Endothelial cell of umbilical vein (primary cell): ENCODE measurements around the gene ABCC10. TPM values are rescaled to one million over a fixed set of nuclear protein-coding genes. Genes with fewer than 3 reads are reported as not detected.

Experiments
- BruUV-seq: library from RNA; stranded (reverse); fragments of 400-500 nt; replicated peaks from 2 replicates; lab custom pipeline; 2021; lab: Mats Ljungman, UMichigan
- CTCF ChIA-PET: fragments of 300-600, 350-600 bp; sonication (Branson Sonifier 250); formaldehyde crosslinking; loops from one replicate; lab custom pipeline; 2021; ENCODE audit warnings: antibody characterized with exemption, inconsistent platforms; lab: Charles Lee
- POLR2A ChIA-PET: fragments of 300-600, 350-600 bp; sonication (Branson Sonifier 250); formaldehyde crosslinking; loops from one replicate; lab custom pipeline; 2021; ENCODE audit warnings: antibody characterized with exemption, inconsistent platforms; lab: Charles Lee
- DNase-seq: peaks from one replicate; pipeline ENCODE4 v3.0.0-alpha.2; 2011; ENCODE audit warnings: low read depth, low spot score
- FAIRE-seq: peaks from 2 replicates; lab custom pipeline; 2011; peaks lifted over from hg19 to GRCh38; lab: Jason Lieb, UNC
- H2AFZ ChIP-seq: 2 replicates; pipeline ENCODE4 v1.6.0; 2012; ENCODE audit warnings: low read depth, low read length, control low read depth, inconsistent platforms
- H3K27ac ChIP-seq: 2 replicates; pipeline ENCODE4 v1.5.1; 2011; ENCODE audit warnings: low read depth, mild to moderate bottlenecking, control low read depth, low read length, moderate library complexity; ENCODE audit not compliant: insufficient read depth
- H3K27me3 ChIP-seq, 2 experiments: 2 replicates each; pipeline versions ENCODE4 v1.6.0 to v1.6.1; 2011; ENCODE audit warnings: low read length in 2 of 2, mixed read lengths in 1 of 2; ENCODE audit not compliant: control insufficient read depth in 2 of 2, insufficient read depth in 2 of 2
- H3K36me3 ChIP-seq, 2 experiments: 2 replicates in 1 of 2; 3 replicates in 1 of 2; pipeline ENCODE4 v1.5.1; 2011; ENCODE audit warnings: low read length in 2 of 2, mild to moderate bottlenecking in 1 of 2, moderate library complexity in 1 of 2; ENCODE audit not compliant: control insufficient read depth in 2 of 2, insufficient read depth in 2 of 2; ENCODE audit errors: extremely low read depth in 1 of 2
- H3K4me1 ChIP-seq: 3 replicates; pipeline ENCODE4 v1.5.1; 2011; ENCODE audit warnings: mild to moderate bottlenecking, low read length; ENCODE audit not compliant: control insufficient read depth, insufficient read depth; ENCODE audit errors: extremely low read depth
- H3K4me2 ChIP-seq: 2 replicates; pipeline ENCODE4 v1.6.1; 2011; ENCODE audit warnings: low read length, control low read depth, mixed read lengths; ENCODE audit not compliant: insufficient read depth
- H3K4me3 ChIP-seq, 3 experiments: fragments of 200-600 bp in 1 of 3; sonication (generic), shearing (Covaris generic) in 1 of 3; replicated peaks in 1 of 3; 2 replicates each; pipeline ENCODE4 v1.5.1; 2011 to 2016; ENCODE audit warnings: control low read depth in 3 of 3, low read length in 3 of 3, mild to moderate bottlenecking in 2 of 3, inconsistent platforms in 1 of 3, low read depth in 1 of 3, moderate library complexity in 1 of 3; ENCODE audit not compliant: insufficient read depth in 1 of 3
- H3K79me2 ChIP-seq: 2 replicates; pipeline ENCODE4 v1.6.0; 2012; ENCODE audit warnings: low read length, inconsistent platforms; ENCODE audit not compliant: control insufficient read depth, insufficient read depth
- H3K9ac ChIP-seq: replicated peaks from 2 replicates; pipeline ENCODE3; 2011; ENCODE audit warnings: low read length, control low read depth; ENCODE audit not compliant: insufficient read depth; ENCODE audit errors: extremely low read depth
- H3K9me1 ChIP-seq: replicated peaks from 3 replicates; pipeline ENCODE4 v1.6.0; 2011; ENCODE audit warnings: mild to moderate bottlenecking, low read length; ENCODE audit not compliant: control insufficient read depth, insufficient read depth; ENCODE audit errors: extremely low read depth
- H3K9me3 ChIP-seq: replicated peaks from 2 replicates; pipeline ENCODE4 v1.5.1; 2012; ENCODE audit warnings: low read length, inconsistent platforms; ENCODE audit not compliant: control insufficient read depth, insufficient read depth
- H4K20me1 ChIP-seq: replicated peaks from 2 replicates; pipeline ENCODE3; 2011; ENCODE audit warnings: mild to moderate bottlenecking, low read length; ENCODE audit not compliant: control insufficient read depth, insufficient read depth; ENCODE audit errors: extremely low read depth
- FOS ChIP-seq: IDR thresholded peaks from 2 replicates; pipeline ENCODE4 v1.6.1; 2011; ENCODE audit warnings: mild to moderate bottlenecking, low read length, moderate library complexity, borderline replicate concordance; ENCODE audit not compliant: insufficient read depth
- GATA2 ChIP-seq: IDR thresholded peaks from 2 replicates; pipeline ENCODE4 v1.7.0; 2011; ENCODE audit warnings: low read depth, mild to moderate bottlenecking, moderate library complexity, mixed read lengths, low read length; ENCODE audit not compliant: insufficient read length, insufficient read depth
- JUN ChIP-seq: IDR thresholded peaks from 2 replicates; pipeline ENCODE4 v1.6.1; 2011; ENCODE audit warnings: borderline replicate concordance, low read depth; ENCODE audit not compliant: insufficient read length, insufficient read depth
- MYC ChIP-seq: IDR thresholded peaks from one replicate; pipeline ENCODE4 v1.6.1; 2011; ENCODE audit warnings: mild to moderate bottlenecking, low read depth, low read length
- POLR2AphosphoS5 ChIP-seq: IDR thresholded peaks from 2 replicates; pipeline ENCODE4 v1.6.1; 2012; ENCODE audit warnings: low read depth, mild to moderate bottlenecking, control low read depth, low read length, moderate library complexity; ENCODE audit not compliant: insufficient read depth
- dilution Hi-C: fragments of 300-500 bp; cut with MboI; formaldehyde crosslinking; loops from one replicate; pipeline ENCODE4 v1.15.0; 2019; ENCODE audit warnings: low sequenced_read_pairs; ENCODE audit not compliant: extremely low pct_ligation_motif_present
- intact Hi-C: fragments of 100-400 bp; cut with micrococcal nuclease; formaldehyde crosslinking; loops from one replicate; pipeline ENCODE4 v1.10.0; 2022
- polyA plus RNA-seq, 4 experiments: library from polyadenylated mRNA; depleted of rRNA in 3 of 4; stranded (reverse) in 3 of 4; unstranded in 1 of 4; fragments of >200 nt; gene quantifications; 2 replicates each; pipeline versions ENCODE4 v1.2.1 to v1.2.3, GENCODE V29; 2011 to 2012; ENCODE audit warnings: missing spikeins in 1 of 4
- total RNA-seq: library from RNA; stranded (reverse); gene quantifications from 2 replicates; pipeline ENCODE4 v1.2.3, GENCODE V29; 2021
- TF ChIP-seq, protein P1 (sequence below), 2 donors: IDR thresholded peaks; 1 replicate in 1 of 2; 2 replicates in 1 of 2; pipeline ENCODE4 v1.5.1; 2011; ENCODE audit warnings: low read length in 2 of 2, mild to moderate bottlenecking in 2 of 2, moderate library complexity in 2 of 2, control low read depth in 1 of 2, inconsistent platforms in 1 of 2, low read depth in 1 of 2; ENCODE audit not compliant: insufficient read depth in 1 of 2; ENCODE audit errors: extremely low read depth in 1 of 2

Gene ABCC10
- total and polyA plus RNA-seq, 2 donors (not counting 3 experiments of a cell fraction or from before 2014, with no cell fraction given), result 29.2 to 37.9 TPM

GRCh38 chr6:43405354-43405753, 22.0 kb upstream of the ABCC10 start:
- Histone ChIP-seq H3K27ac (no peak overlapping the region), H3K9me1 (no peaks in the 10 kb centered on the region), H4K20me1 (no peaks in the 10 kb centered on the region), H3K4me3 (no peak overlapping the region), H3K27me3 (peaks cover 7 to 12% of the 10 kb centered on the region in 2 experiments), H3K9me3 (no peaks in the 10 kb centered on the region), H2AFZ (no peak overlapping the region), H3K4me2 (no peak overlapping the region), H3K4me1 (no peaks in the 10 kb centered on the region), H3K9ac (no peak overlapping the region), H3K36me3 (no peaks in the 10 kb centered on the region), H3K79me2 (no peaks in the 10 kb centered on the region)
- ChIA-PET POLR2A (no interaction called here), CTCF (interaction anchor here (1.1 kb wide), 1 partner anchor 12 kb away, joined by 3 read pairs; no protein-coding TSS in a partner anchor)
- intact Hi-C loops, result no loop called here
- dilution Hi-C loops, result no loop called here
- TF ChIP-seq POLR2AphosphoS5, result no peak
- TF ChIP-seq FOS, result peak; percentile 41
- TF ChIP-seq JUN, result no peak
- TF ChIP-seq MYC, result no peak
- TF ChIP-seq GATA2, result no peak
- TF ChIP-seq, protein P1, sequence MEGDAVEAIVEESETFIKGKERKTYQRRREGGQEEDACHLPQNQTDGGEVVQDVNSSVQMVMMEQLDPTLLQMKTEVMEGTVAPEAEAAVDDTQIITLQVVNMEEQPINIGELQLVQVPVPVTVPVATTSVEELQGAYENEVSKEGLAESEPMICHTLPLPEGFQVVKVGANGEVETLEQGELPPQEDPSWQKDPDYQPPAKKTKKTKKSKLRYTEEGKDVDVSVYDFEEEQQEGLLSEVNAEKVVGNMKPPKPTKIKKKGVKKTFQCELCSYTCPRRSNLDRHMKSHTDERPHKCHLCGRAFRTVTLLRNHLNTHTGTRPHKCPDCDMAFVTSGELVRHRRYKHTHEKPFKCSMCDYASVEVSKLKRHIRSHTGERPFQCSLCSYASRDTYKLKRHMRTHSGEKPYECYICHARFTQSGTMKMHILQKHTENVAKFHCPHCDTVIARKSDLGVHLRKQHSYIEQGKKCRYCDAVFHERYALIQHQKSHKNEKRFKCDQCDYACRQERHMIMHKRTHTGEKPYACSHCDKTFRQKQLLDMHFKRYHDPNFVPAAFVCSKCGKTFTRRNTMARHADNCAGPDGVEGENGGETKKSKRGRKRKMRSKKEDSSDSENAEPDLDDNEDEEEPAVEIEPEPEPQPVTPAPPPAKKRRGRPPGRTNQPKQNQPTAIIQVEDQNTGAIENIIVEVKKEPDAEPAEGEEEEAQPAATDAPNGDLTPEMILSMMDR (IDR thresholded peaks at IDR 0.05; ENCODE audit: extremely low read depth in 1 of 2, insufficient read depth in 1 of 2, low read depth in 1 of 2, low read length in 2 of 2), result no peak
- BruUV-seq, result no TSS peak
- FAIRE-seq (no peak), DNase-seq (no peak)
